Parathyroid adenoma (tissue), 2 donors: ENCODE results near the gene KIAA1586.
A peak's percentile ranks its signal among the peaks of the same experiment; 100 is the strongest.
"Not testable (repeated sequence)": the region's sequence is repeated elsewhere in the genome, so short reads cannot be mapped to it uniquely, and the experiment has no call there.

Source experiments
- H2AFZ ChIP-seq: fragments of 300-600 bp; sonication (generic); one replicate; pipeline ENCODE4 v1.7.0; 2017; ENCODE audit warnings: antibody characterized with exemption, mild to moderate bottlenecking
- H3K27ac ChIP-seq: fragments of 300-600 bp; sonication (generic); one replicate; pipeline ENCODE4 v1.7.0; 2017
- H3K27me3 ChIP-seq: fragments of 300-600 bp; sonication (generic); one replicate; pipeline ENCODE4 v1.7.0; 2017; ENCODE audit warnings: low read length; ENCODE audit not compliant: control insufficient read depth, insufficient read depth
- H3K36me3 ChIP-seq: fragments of 300-600 bp; sonication (generic); one replicate; pipeline ENCODE4 v1.7.0; 2017; ENCODE audit warnings: low read length; ENCODE audit not compliant: control insufficient read depth, insufficient read depth
- H3K4me1 ChIP-seq: fragments of 300-600 bp; sonication (generic); one replicate; pipeline ENCODE4 v1.7.0; 2017; ENCODE audit warnings: control low read depth
- H3K4me2 ChIP-seq: fragments of 300-600 bp; sonication (generic); one replicate; pipeline ENCODE4 v1.7.0; 2017; ENCODE audit warnings: low read length
- H3K4me3 ChIP-seq: fragments of 300-600 bp; sonication (generic); one replicate; pipeline ENCODE4 v1.7.0; 2017; ENCODE audit warnings: low read depth, low read length
- H3K79me2 ChIP-seq: fragments of 300-600 bp; sonication (generic); one replicate; pipeline ENCODE4 v1.7.0; 2017; ENCODE audit warnings: control low read depth
- H3K9ac ChIP-seq: fragments of 300-600 bp; sonication (generic); one replicate; pipeline ENCODE4 v1.7.0; 2017; ENCODE audit warnings: mild to moderate bottlenecking
- H3K9me3 ChIP-seq: fragments of 300-600 bp; sonication (generic); one replicate; pipeline ENCODE4 v1.7.0; 2017; ENCODE audit warnings: low read length; ENCODE audit not compliant: control insufficient read depth
- TF ChIP-seq, protein P1 (sequence below): fragments of 300-600 bp; sonication (generic); IDR thresholded peaks from one replicate; pipeline ENCODE4 v1.7.0; 2017; ENCODE audit warnings: antibody characterized with exemption, mild to moderate bottlenecking
- donor health status: primary hyperparathyroidism.

KIAA1586 gene, protein sequence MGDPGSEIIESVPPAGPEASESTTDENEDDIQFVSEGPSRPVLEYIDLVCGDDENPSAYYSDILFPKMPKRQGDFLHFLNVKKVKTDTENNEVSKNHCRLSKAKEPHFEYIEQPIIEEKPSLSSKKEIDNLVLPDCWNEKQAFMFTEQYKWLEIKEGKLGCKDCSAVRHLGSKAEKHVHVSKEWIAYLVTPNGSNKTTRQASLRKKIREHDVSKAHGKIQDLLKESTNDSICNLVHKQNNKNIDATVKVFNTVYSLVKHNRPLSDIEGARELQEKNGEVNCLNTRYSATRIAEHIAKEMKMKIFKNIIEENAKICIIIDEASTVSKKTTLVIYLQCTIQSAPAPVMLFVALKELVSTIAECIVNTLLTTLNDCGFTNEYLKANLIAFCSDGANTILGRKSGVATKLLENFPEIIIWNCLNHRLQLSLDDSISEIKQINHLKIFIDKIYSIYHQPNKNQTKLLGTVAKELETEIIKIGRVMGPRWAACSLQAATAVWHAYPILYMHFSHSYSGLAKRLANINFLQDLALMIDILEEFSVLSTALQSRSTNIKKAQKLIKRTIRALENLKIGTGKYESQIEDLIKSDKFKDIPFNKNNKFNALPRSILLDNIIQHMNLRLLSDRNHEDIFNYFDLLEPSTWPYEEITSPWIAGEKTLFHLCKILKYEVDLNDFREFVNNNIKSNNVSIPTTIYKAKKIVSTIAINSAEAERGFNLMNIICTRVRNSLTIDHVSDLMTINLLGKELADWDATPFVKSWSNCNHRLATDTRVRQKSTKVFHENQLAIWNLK

DNA sequence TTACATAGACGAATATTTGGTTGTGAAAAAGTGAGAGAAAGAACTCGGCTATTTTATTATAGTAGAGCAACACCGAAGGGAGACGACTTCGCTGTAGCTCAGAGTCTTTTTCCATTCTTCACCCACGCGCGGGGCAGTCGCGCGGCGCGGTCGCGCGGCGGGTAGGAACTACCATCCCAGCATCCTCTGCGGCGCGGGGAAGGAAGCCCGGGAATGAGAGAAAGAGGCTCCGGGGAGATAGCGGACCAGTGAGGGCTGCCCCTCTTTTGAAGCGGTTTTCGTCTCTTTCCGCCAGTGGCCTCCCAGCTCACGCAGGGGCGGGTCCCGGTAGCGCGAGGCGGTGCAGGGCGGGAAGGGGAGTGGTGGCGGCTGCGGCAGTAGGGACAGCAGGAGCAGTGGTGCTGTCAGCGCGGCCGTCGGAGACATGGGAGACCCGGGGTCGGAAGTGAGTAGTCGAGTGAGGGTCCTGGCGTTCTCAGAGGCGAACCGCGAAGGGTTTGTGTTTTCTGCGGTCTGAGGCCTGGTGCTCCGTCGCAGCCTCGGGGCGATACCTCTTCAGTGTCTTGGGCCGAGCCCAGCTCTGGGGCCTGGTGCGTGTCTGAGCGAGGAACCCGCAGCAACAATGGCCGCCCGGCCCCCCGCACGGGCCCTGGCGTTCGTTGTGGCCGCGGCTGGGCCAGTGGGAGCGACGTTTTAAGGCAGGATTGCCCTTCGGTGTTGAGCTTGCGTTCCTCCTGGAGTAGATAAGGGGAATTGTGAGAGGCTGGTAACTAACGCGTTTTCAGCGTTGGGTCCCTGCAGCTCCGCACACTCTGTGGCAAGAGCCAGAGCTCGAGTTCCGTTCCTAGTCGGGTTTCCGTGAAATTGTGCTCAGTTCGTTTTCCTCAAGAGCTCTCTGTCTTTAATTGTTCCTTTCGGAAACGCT, at the start of gene KIAA1586:
Gene KIAA1586, plus strand, starts transcription at position 362 of the 925 bp plus-strand sequence. Its CDS starts 63 bp downstream, at position 425.
- Histone ChIP-seq H2AFZ (peak within 1 kb of the TSS; percentile 78), H3K4me2 (peak within 1 kb of the TSS; percentile 49), H3K79me2 (peaks cover 12% of the 10 kb centered on the region), H3K27ac (peak within 1 kb of the TSS; percentile 24), H3K4me3 (peak within 1 kb of the TSS; percentile 43)
- H3K36me3 ChIP-seq, H3K9me3 ChIP-seq, H3K4me1 ChIP-seq, H3K9ac ChIP-seq, H3K27me3 ChIP-seq: not testable (repeated sequence)

DNA sequence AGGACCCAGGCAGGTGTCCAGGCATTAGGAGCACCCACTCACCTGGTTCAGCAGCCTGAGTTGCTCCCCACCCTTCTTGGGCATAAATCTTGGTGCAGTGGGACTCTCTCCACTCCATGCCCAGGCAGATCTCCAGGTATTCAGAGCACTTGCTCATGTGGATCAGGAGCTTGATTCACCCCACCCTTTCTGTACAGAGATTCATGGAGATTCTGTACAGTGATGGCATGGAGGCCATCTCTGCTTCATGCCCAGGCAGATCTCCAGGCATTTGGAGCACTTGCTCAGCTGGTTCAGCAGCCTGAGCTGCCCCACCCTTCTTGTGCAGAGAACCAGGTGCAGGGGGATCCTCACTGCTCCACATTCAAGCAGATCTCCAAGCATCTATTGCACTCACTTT, 47.4 kb upstream of the KIAA1586 start:
- Histone ChIP-seq H3K9ac (no peak overlapping the region), H3K27ac (no peak overlapping the region), H2AFZ (no peak overlapping the region), H3K4me2 (no peak overlapping the region), H3K36me3 (no peaks in the 10 kb centered on the region), H3K79me2 (no peaks in the 10 kb centered on the region), H3K9me3 (no peaks in the 10 kb centered on the region), H3K4me1 (no peaks in the 10 kb centered on the region), H3K4me3 (no peak overlapping the region), H3K27me3 (no peaks in the 10 kb centered on the region)
- TF ChIP-seq, protein P1, sequence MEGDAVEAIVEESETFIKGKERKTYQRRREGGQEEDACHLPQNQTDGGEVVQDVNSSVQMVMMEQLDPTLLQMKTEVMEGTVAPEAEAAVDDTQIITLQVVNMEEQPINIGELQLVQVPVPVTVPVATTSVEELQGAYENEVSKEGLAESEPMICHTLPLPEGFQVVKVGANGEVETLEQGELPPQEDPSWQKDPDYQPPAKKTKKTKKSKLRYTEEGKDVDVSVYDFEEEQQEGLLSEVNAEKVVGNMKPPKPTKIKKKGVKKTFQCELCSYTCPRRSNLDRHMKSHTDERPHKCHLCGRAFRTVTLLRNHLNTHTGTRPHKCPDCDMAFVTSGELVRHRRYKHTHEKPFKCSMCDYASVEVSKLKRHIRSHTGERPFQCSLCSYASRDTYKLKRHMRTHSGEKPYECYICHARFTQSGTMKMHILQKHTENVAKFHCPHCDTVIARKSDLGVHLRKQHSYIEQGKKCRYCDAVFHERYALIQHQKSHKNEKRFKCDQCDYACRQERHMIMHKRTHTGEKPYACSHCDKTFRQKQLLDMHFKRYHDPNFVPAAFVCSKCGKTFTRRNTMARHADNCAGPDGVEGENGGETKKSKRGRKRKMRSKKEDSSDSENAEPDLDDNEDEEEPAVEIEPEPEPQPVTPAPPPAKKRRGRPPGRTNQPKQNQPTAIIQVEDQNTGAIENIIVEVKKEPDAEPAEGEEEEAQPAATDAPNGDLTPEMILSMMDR = no peak

DNA sequence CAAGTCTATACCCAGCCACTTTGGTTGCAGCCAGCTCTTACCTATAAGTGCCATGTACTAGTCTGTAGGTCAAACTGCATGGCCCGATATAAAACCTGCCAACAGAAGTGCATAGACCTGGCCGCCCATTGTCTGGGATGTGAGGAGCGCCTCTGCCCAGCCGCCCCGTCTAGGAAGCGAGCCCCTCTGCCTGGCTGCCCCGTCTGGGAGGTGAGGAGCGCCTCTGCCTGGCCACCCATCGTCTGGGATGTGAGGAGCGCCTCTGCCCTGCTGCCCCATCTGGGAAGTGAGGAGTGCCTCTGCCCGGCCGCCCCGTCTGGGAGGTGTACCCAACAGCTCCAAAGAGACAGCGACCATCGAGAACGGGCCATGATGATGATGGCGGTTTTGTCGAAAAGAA, 46.7 kb upstream of the KIAA1586 start:
- H3K4me3 ChIP-seq, H3K9me3 ChIP-seq: not testable (repeated sequence)

DNA sequence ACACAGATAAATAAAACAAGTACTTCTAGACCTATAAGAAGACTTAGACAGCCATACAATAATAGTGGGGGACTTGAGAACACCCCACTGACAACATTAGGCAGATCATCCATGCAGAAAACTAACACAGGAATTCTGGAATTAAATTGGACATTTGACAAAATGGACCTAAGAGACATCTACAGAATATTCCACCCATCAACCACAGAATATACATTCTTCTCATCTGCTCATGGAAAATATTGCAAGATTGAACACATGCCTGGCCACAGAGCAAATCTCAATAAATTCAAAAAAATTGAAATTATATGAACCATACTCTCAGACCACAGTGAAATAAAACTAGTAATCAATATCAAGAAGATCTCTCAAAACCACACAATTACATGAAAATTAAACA, 44.3 kb upstream of the KIAA1586 start:
- H3K4me1 ChIP-seq = no peaks in the 10 kb centered on the region

More for the DNA sequence above, 46.7 kb upstream of the KIAA1586 start:
- H3K27ac ChIP-seq, H3K79me2 ChIP-seq, H3K4me1 ChIP-seq, H2AFZ ChIP-seq, H3K27me3 ChIP-seq, H3K4me2 ChIP-seq, H3K36me3 ChIP-seq, H3K9ac ChIP-seq: not testable (repeated sequence)

DNA sequence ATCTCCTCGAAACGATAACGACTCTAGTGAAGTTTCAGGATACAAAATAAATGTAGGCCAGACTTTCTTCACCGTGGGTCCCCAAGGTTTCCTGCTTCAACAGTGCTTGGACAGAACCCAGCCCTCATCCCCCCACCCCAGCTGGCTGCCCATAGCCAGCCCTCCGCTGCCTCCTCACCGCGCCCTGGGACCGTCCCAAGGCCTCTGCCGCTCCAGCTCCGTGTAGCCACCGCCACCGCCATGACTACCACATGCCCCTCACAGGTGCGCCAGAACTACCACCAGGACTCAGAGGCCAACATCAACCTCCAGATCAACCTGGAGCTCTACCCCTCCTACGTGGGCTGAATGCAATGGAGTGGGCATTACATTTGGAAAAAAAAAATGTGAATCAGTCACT, 42.2 kb upstream of the KIAA1586 start:
- no peaks in the 10 kb centered on the region for H3K36me3 ChIP-seq
- no peak overlapping the region for H2AFZ ChIP-seq
- H3K9me3 ChIP-seq = no peaks in the 10 kb centered on the region
- H3K4me3 ChIP-seq = no peak overlapping the region
- H3K79me2 ChIP-seq = no peaks in the 10 kb centered on the region
- TF ChIP-seq, protein P1 = no peak
- H3K9ac ChIP-seq = no peak overlapping the region
- H3K4me1 ChIP-seq = no peaks in the 10 kb centered on the region
- no peak overlapping the region for H3K27ac ChIP-seq
- no peaks in the 10 kb centered on the region for H3K27me3 ChIP-seq
- H3K4me2 ChIP-seq = no peak overlapping the region

More for the DNA sequence above, 44.3 kb upstream of the KIAA1586 start:
- no peak overlapping the region for H3K4me3 ChIP-seq
- no peaks in the 10 kb centered on the region for H3K27me3 ChIP-seq
- no peaks in the 10 kb centered on the region for H3K36me3 ChIP-seq
- H3K79me2 ChIP-seq = no peaks in the 10 kb centered on the region
- H3K27ac ChIP-seq = no peak overlapping the region
- H3K9me3 ChIP-seq = no peaks in the 10 kb centered on the region
- no peak overlapping the region for H3K9ac ChIP-seq
- H2AFZ ChIP-seq = no peak overlapping the region
- H3K4me2 ChIP-seq = no peak overlapping the region
- TF ChIP-seq, protein P1 = no peak
